Glomerular endothelial cell (primary cell): ENCODE results near the gene KCNT2. TPM values are rescaled to one million over a fixed set of nuclear protein-coding genes. Genes with fewer than 3 reads are reported as not detected.
"Not testable (repeated sequence)": the region's sequence is repeated elsewhere in the genome, so short reads cannot be mapped to it uniquely, and the experiment has no call there.

Source experiments
- DNase-seq: peaks from one replicate; pipeline ENCODE4 v3.0.0-alpha.2; 2011; ENCODE audit warnings: low read depth, low spot score; ENCODE audit errors: extremely low read depth
- total RNA-seq: library from RNA; depleted of rRNA; stranded (reverse); fragments of >200 nt; gene quantifications from 2 replicates; pipeline ENCODE4 v1.2.3, GENCODE V29; 2015

The KCNT2 gene
- total RNA-seq, 1 donor from 2014 or later: 0.41 TPM

GRCh38 chr1:196517193-196517592, 91.0 kb downstream of the KCNT2 start:
- DNase-seq: no peak

- DNase-seq: no peak
These were observed 91.9 kb downstream of the KCNT2 start for GRCh38 chr1:196516373-196516772.

DNA sequence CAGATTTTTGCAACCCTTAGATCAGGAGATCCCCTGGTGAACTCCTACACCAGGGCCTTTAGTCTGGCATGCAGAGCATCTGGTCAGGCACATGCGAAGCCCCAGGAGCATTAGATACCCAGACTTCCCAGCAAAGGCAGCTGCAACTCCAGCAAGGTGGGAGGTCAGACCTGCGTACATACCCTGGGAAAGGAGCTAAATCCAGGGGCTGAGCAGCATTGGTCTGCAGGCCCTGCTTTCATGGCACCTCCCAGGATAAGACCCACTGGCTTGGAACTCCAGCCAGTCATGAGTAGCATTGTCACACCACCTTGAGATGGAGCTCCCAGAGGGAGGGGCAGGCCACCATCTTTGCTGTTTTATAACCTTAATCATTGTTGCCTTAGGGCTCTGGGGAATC, 92.3 kb downstream of the KCNT2 start:
- no peak for DNase-seq

- DNase-seq: no peak
These were observed 94.4 kb downstream of the KCNT2 start for GRCh38 chr1:196513821-196514220.

DNA sequence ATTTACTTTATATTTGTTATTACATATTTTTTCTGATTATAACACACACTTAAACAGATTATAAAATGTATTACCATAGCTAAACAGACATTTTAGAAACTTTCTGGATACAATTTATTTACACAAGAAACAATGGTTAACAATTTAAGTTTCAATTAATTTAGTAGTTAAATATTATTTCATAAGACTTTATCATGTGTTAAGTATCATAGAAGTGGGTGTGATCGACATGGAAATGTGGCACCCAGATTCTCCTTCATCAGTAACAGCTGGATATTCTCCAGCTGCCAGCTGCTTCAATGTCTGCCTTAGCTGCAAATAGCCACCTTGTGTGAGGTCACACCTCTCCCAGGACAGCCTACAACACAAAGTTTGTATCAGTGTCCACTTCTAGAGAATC, 97.8 kb downstream of the KCNT2 start:
- no peak for DNase-seq

- not testable (repeated sequence) for DNase-seq
These were observed 104.0 kb downstream of the KCNT2 start for GRCh38 chr1:196504224-196504623.

GRCh38 chr1:196502437-196502836, 105.8 kb downstream of the KCNT2 start:
- no peak for DNase-seq

DNA sequence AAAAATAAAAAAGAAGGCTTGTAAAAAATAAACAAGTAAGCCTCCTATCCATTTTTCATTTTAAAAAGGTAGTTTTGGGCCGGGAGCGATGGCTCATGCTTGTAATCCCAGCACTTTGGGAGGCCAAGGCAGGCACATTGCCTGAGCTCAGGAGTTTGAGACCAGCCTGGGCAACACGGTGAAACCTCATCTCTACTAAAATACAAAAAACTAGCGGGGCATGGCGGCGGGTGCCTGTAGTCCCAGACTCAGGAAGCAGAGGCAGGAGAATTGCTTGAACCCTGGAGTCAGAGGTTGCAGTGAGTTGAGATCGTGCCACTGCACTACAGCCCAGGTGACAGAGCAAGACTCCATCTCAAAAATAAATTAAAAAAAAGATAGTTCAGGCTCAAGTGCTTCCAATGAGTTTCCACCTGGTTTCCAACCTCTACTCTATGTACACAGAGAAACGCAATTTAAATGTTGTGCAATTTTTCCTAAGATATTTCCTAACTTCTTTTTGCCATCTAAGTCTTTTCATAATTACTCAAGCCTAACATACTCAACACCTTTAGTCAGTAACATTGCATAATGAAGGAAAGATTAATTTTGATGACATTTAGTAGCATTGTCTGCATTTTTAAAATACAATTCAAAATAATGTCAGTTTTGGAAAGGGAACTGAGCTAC, 106.3 kb downstream of the KCNT2 start:
- DNase-seq: no peak

DNA sequence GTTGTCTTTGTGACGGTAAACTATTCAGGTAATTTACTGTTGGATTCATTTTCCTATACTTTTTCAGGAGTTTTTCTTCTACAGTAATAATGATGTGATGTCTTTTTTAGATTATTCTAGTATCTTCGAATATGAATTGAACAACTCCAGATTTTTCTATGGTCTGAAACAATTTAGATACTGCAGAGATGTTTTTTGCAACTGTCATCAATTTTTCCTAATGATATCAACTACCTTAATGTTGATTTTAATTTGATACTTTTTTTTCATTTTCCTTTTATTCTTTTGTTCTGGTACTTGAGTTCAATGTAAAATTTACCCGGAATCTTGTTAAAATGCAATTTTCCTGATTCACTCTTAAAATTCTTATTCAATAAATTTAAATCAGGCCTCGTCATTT, 110.4 kb downstream of the KCNT2 start:
- no peak for DNase-seq

DNA sequence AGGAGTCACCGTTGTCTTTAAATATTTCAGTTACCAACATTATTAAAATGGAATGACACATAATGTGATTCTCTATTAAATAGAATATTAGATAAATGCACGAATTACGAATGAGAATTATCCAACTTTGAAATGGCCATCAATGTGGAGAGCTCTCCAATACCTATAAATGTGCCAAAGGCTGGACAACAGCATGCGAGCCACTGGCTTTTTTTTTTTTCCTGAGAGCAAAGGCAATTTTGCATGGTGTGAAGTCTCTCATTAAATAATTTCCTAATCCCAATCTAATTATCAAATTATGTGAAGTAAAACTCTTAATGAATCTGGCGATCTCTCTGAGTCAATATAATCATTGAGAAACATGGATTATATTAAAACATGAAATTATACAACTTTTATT, 113.5 kb downstream of the KCNT2 start:
- DNase-seq: no peak

GRCh38 chr1:196493881-196494280, 114.4 kb downstream of the KCNT2 start:
- no peak for DNase-seq

DNA sequence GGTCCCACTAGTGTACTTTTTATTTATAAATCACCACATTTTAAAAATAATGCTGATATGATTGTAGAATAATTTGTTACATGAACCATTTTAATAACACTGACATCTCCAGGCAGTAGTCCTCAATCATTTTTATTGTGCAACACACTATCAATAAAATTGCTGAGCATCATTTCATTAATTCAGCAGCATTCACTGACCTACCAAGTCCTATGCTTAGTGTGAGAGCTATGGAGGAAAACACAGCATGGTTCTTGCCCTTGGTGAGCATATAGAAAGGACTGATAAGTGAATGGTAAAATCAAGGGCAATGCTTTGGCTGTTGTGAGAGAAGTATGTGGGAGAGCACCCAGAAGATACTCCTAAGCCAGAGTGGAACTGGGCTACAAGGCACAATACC, 119.7 kb downstream of the KCNT2 start:
- DNase-seq: no peak

DNA sequence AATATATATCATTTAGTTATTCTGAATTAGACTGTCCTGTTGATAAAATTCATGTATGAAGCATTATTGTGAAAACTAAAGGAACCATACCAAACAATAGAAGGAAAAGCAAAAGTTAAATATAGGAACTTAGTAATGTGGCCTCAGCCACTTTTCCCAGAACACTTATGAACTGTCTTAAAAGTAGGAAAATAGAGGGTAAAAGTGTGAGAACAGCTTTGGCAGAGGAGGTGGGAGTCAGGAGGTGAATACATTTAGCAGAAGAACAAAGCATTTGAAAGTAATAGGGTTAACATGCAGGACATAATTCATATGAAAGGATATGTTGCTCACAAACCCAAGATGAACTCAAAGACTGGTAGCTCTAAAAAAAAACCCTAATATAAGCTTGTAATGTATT, 121.9 kb downstream of the KCNT2 start:
- peak; percentile 27 for DNase-seq

GRCh38 chr1:196481616-196482015, 126.6 kb downstream of the KCNT2 start:
- no peak for DNase-seq

DNA sequence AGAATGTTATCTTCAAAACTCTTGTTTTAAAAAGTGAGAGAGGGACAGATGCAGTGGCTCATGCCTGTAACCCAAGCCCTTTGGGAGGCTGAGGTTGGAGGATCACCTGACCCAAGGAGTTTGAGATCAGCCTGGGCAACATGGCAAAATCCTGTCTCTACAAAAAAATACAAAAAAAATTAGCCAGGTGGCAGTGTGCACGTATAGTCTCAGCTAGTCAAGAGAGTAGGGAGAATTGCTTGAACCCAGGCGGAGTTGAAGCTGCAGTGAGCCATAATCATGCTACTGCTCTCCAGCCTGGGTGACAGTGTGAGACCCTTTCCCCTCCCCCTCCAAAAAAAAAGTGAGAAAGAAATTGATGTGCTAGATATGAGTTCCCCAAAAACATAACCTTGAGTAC, 131.0 kb downstream of the KCNT2 start:
- no peak for DNase-seq

GRCh38 chr1:196467230-196467925, 140.9 kb downstream of the KCNT2 start:
- no peak for DNase-seq

GRCh38 chr1:196466654-196467053, 141.6 kb downstream of the KCNT2 start:
- no peak for DNase-seq

- DNase-seq: no peak
These were observed 142.1 kb downstream of the KCNT2 start for GRCh38 chr1:196466166-196466565.

DNA sequence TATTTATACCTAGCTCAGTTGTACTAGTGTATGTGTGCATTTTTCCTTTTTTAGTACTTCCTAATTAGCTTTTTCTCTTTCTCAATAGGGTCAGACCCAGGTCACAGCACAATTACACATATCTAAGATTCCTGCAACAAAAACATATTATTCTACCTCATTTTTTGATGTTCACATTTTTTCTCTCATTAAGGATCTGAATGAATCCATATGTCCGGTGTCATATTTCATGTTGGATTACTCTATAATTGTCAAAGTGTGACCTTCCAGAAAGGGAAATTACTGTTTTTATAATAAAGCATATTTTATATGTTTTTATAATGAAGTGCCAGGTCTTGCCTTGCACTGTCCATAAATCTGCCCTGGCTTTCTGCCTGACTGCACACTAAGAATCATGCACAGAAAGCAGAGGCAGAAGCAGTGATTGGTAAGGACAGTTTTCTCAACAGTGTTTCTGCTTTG, 143.7 kb downstream of the KCNT2 start:
- DNase-seq: no peak

GRCh38 chr1:196462086-196462485, 146.2 kb downstream of the KCNT2 start:
- DNase-seq: no peak

DNA sequence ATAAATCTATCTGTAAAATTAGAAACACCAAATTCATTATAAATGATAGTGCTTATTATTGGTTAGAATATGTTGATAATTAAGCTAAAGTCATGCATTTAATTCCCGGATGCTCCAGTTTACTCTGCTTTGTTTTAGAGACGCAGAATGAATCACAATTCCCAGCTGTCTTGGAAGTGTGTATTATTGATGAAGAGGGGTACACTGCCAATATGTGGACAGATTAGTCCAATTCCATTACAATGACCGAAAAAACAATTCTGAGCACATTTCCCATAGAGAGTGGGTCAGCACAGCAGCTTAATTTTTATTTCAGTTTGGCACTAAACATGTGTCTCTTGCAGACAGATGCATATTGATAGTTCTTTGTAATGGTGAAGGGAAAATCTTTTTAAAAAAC, 146.7 kb downstream of the KCNT2 start:
- DNase-seq: no peak

DNA sequence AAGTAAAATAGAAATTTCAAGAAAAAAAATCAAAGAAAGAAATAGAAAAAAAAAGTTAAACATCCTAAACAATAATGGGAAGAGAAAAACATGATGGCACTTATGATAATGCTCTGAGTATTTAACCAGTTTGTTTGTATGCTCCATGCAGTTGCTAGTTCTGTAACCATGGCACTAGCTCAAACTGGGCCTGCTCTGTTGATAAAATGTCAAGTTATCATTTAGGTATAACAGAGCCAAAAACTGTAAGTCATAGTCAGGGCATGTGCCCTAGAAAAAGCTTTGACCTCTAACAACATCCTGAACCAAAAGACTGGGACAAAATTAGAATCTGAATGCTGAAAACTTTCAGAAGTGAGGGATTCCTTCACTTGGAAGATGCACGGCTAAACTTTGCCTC, 148.9 kb downstream of the KCNT2 start:
- DNase-seq: no peak
